GM12878 (cell line): ENCODE measurements around the gene NOXA1. TPM values are rescaled to one million over a fixed set of nuclear protein-coding genes. Genes with fewer than 3 reads are reported as not detected.

Experiments
- ATAC-seq: fragments of 200-7000 bp; cut with Tn5 transposase; 3 replicates; pipeline ENCODE4 v1.9.1; 2020; ENCODE audit warnings: mild to moderate bottlenecking, moderate library complexity
- BruUV-seq: library from RNA; stranded (reverse); fragments of 400-500 nt; replicated peaks from 2 replicates; lab custom pipeline; 2021; lab: Mats Ljungman, UMichigan
- CTCF ChIA-PET: fragments of 300-600 bp; sonication (Branson Sonifier 250); formaldehyde crosslinking; extraction: SDS; loops from one replicate; lab custom pipeline; 2021; ENCODE audit warnings: inconsistent platforms; lab: Yijun Ruan, JAX
- POLR2A ChIA-PET: fragments of 350-600 bp; formaldehyde crosslinking; extraction: SDS; loops from one replicate; lab custom pipeline; 2021; ENCODE audit warnings: inconsistent platforms; lab: Charles Lee
- RAD21 ChIA-PET: fragments of 300-600 bp; sonication (Branson Sonifier 250); formaldehyde crosslinking; loops from one replicate; lab custom pipeline; 2023; ENCODE audit warnings: antibody characterized with exemption; ENCODE audit not compliant: unreplicated experiment; lab: Charles Lee
- SMC1A ChIA-PET: fragments of 300-600 bp; sonication (Branson Sonifier 250); formaldehyde crosslinking; loops from one replicate; lab custom pipeline; 2023; ENCODE audit not compliant: unreplicated experiment, uncharacterized antibody; lab: Charles Lee
- DNase-seq: peaks from one replicate; pipeline ENCODE4 v3.0.0-alpha.2; 2011; ENCODE audit warnings: low read depth, low spot score
- FAIRE-seq: peaks from 3 replicates; lab custom pipeline; 2011; peaks lifted over from hg19 to GRCh38; lab: Jason Lieb, UNC
- H2AFZ ChIP-seq: 2 replicates; pipeline ENCODE4 v1.6.0; 2011; ENCODE audit warnings: low read depth, low read length, control low read depth; ENCODE audit not compliant: control insufficient read depth
- H3K27ac ChIP-seq: 2 replicates; pipeline ENCODE4 v1.5.1; 2011; ENCODE audit warnings: control low read depth; ENCODE audit not compliant: control insufficient read depth, insufficient read depth
- H3K27me3 ChIP-seq, 2 experiments: replicated peaks in 1 of 2; 2 replicates each; pipeline versions ENCODE4 v1.6.0 to v1.6.1; 2011; ENCODE audit warnings: low read length in 1 of 2; ENCODE audit not compliant: control insufficient read depth in 2 of 2, insufficient read depth in 2 of 2
- H3K36me3 ChIP-seq, 2 experiments: 2 replicates each; pipeline ENCODE4 v1.5.1; 2011; ENCODE audit warnings: low read length in 1 of 2; ENCODE audit not compliant: control insufficient read depth in 2 of 2, insufficient read depth in 2 of 2
- H3K4me1 ChIP-seq: 2 replicates; pipeline ENCODE4 v1.6.1; 2011; ENCODE audit warnings: mild to moderate bottlenecking, low read length, moderate library complexity, mixed read lengths; ENCODE audit not compliant: control insufficient read depth, insufficient read depth
- H3K4me2 ChIP-seq: 2 replicates; pipeline ENCODE4 v1.6.0; 2011; ENCODE audit warnings: control low read depth; ENCODE audit not compliant: control insufficient read depth, insufficient read depth
- H3K4me3 ChIP-seq: fragments of 200-600 bp; sonication (generic); 2 replicates; pipeline ENCODE4 v1.5.1; 2016
- H3K79me2 ChIP-seq: 2 replicates; pipeline ENCODE4 v1.6.0; 2011; ENCODE audit warnings: low read length; ENCODE audit not compliant: control insufficient read depth, insufficient read depth
- H3K9ac ChIP-seq: 2 replicates; pipeline ENCODE4 v1.8.0; 2011; ENCODE audit warnings: low read length, control low read depth, mixed read lengths; ENCODE audit not compliant: control insufficient read depth, insufficient read depth
- H3K9me3 ChIP-seq: replicated peaks from 3 replicates; pipeline ENCODE4 v1.5.1; 2011; ENCODE audit warnings: mild to moderate bottlenecking, low read length; ENCODE audit not compliant: control insufficient read depth, insufficient read depth
- H4K20me1 ChIP-seq: 2 replicates; pipeline ENCODE4 v1.6.0; 2011; ENCODE audit not compliant: control insufficient read depth, insufficient read depth
- CREB1 ChIP-seq: IDR thresholded peaks from 2 replicates; pipeline ENCODE4 v1.6.1; 2012; ENCODE audit warnings: low read depth, mild to moderate bottlenecking, inconsistent platforms
- KLF5 ChIP-seq: fragments of 450-650 bp; IDR thresholded peaks from 2 replicates; pipeline ENCODE4 v1.6.1; 2014; ENCODE audit warnings: mild to moderate bottlenecking; ENCODE audit not compliant: partially characterized antibody
- MXI1 ChIP-seq: fragments of 150-350 bp; IDR thresholded peaks from 2 replicates; pipeline ENCODE4 v1.6.1; 2011; ENCODE audit warnings: low read depth, mild to moderate bottlenecking, inconsistent platforms, low read length, improper control_type of control experiment
- SIX5 ChIP-seq: IDR thresholded peaks from 2 replicates; pipeline ENCODE4 v1.6.1; 2011; ENCODE audit warnings: mild to moderate bottlenecking, low read depth, low read length, moderate library complexity; ENCODE audit not compliant: severe bottlenecking
- SMAD5 ChIP-seq: IDR thresholded peaks from 2 replicates; pipeline ENCODE4 v1.6.1; 2016; ENCODE audit warnings: antibody characterized with exemption, low read depth
- SP1 ChIP-seq: IDR thresholded peaks from one replicate; pipeline ENCODE4 v1.6.1; 2011; ENCODE audit warnings: low read depth, low read length
- SPI1 ChIP-seq: IDR thresholded peaks from 2 replicates; pipeline ENCODE4 v1.6.1; 2011; ENCODE audit warnings: low read depth, mild to moderate bottlenecking, low read length, moderate library complexity, borderline replicate concordance; ENCODE audit not compliant: insufficient read depth
- TBL1XR1 ChIP-seq: IDR thresholded peaks from 2 replicates; pipeline ENCODE4 v1.6.1; 2012; ENCODE audit warnings: low read depth, low read length, improper control_type of control experiment
- ZNF384 ChIP-seq: IDR thresholded peaks from 2 replicates; pipeline ENCODE4 v1.6.1; 2012; ENCODE audit warnings: low read depth, mild to moderate bottlenecking, low read length, improper control_type of control experiment, borderline replicate concordance
- WGBS: methylation state at CpG from one replicate; pipeline ENCODE4 v1.1.6; 2016; ENCODE audit warnings: low lambda C conversion rate; ENCODE audit not compliant: insufficient replicate concordance, insufficient coverage; ENCODE audit errors: missing lambda C conversion rate; 5-methylcytosine and 5-hydroxymethylcytosine counted together
- in situ Hi-C: fragments of 300-500 bp; cut with MboI; formaldehyde crosslinking; loops from 9 replicates; pipeline ENCODE4 v1.14.3; 2018; ENCODE audit warnings: mixed read lengths
- intact Hi-C: fragments of 100-400 bp; cut with micrococcal nuclease; formaldehyde crosslinking; loops from one replicate; pipeline ENCODE4 v1.14.2; 2022; ENCODE audit not compliant: unreplicated experiment
- polyA plus RNA-seq, 11 experiments: library from polyadenylated mRNA; depleted of rRNA in 4 of 11; unstranded in 6 of 11; stranded (reverse) in 5 of 11; fragments of >200 nt; fragmentation: Nextera tagmentation in 4 of 11; fragmentation: Illumina TruSeq in 1 of 11; extraction: Ambion mirVana in 4 of 11; extraction: Trizol in 1 of 11; gene quantifications; 1 replicate in 1 of 11; 2 replicates in 10 of 11; pipeline versions ENCODE4 v1.2.1 to v1.2.3, GENCODE V29; 2011 to 2016; ENCODE audit warnings: inconsistent platforms in 2 of 11, missing spikeins in 2 of 11, low read depth in 1 of 11
- total RNA-seq, 4 experiments: library from RNA; depleted of rRNA in 3 of 4; stranded (reverse); fragments of >200 nt in 3 of 4; fragmentation: Illumina TruSeq in 1 of 4; extraction: Trizol in 1 of 4; gene quantifications; 2 replicates each; pipeline versions ENCODE4 v1.2.1 to v1.2.3, GENCODE V29; 2013 to 2021
- TF ChIP-seq, protein P1 (sequence below): IDR thresholded peaks from 2 replicates; pipeline ENCODE4 v1.6.1; 2012; ENCODE audit warnings: low read depth, low read length, improper control_type of control experiment

The NOXA1 gene
- total and polyA plus RNA-seq, 10 of the 15 experiments (the other 5 are each of a cell fraction or from before 2014, with no cell fraction given) = 0.08 to 0.20 TPM; not detected in 8

DNA sequence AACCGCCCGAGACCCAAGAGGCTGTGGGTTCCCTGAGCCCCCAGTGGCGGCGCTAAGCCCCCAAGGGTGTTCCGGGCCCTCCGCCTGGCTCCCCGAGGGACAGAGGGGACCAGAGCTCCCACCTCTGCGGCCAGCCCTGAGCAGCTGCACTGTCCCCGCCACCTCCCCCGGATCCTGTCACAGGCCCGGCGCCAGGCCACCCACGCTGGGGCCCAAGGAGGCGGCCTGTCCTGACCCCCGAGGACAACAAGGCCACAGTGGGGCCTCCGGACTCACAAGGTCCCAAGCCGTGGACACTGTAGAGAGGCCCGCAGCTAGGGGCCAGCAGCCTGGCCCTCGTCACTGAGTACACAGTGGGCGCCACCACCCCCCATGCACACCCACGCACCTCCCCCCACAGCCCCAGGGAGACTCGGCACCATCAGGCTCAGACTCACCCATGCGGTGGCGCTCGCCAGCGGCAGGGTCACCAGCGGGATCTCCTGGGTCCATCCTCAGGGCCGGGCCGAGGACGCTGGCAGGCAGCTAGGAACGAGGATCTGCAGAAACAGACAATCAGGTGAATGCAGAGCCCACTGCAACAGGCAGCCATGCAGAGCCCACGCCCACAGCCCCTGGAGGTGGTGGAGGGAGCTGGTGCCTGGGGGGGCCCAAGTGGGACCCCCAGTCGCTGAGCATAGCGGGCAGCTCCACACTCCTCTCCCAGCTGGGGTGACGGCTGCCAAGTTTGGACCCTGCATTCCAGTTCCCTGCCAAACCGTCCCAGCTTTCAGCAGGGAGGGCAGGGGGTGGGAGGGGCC, 28.1 kb upstream of the NOXA1 start:
- Histone ChIP-seq H3K4me2 (no peak overlapping the region), H3K9ac (no peak overlapping the region), H3K9me3 (peaks cover 8% of the 10 kb centered on the region; the same call in 2 of the 3 replicates), H3K4me1 (no peaks in the 10 kb centered on the region; the same call in 1 of the 2 replicates), H3K36me3 (no peaks in the 10 kb centered on the region; a peak in 1 of 4 replicates), H2AFZ (no peak overlapping the region), H4K20me1 (no peaks in the 10 kb centered on the region), H3K27me3 (no peaks in the 10 kb centered on the region), H3K79me2 (no peaks in the 10 kb centered on the region), H3K27ac (no peak overlapping the region), H3K4me3 (no peak overlapping the region)
- in situ Hi-C loops = no loop called here
- no peak for TF ChIP-seq SP1
- 79% methylated on average over 31 of the region's 36 CpGs for WGBS
- DNase-seq (no peak), ATAC-seq (no peak), FAIRE-seq (no peak)
- no TSS peak for BruUV-seq
- ChIA-PET CTCF (no interaction called here), RAD21 (no interaction called here), SMC1A (no interaction called here), POLR2A (interaction anchor here (0.6 kb wide), 1 partner anchor 16 kb away, joined by 3 read pairs; no protein-coding TSS in a partner anchor)
- intact Hi-C loops = no loop called here

GRCh38 chr9:137395666-137396010, 27.6 kb upstream of the NOXA1 start:
- in situ Hi-C loops = no loop called here
- SMC1A ChIA-PET = no interaction called here
- Histone ChIP-seq H2AFZ (no peak overlapping the region), H3K4me3 (no peak overlapping the region), H3K4me1 (no peaks in the 10 kb centered on the region; the same call in 1 of the 2 replicates), H3K79me2 (no peaks in the 10 kb centered on the region), H3K9ac (no peak overlapping the region), H3K9me3 (peaks cover 8% of the 10 kb centered on the region; the same call in 2 of the 3 replicates), H3K4me2 (no peak overlapping the region)
- no peak for DNase-seq
- no peak for ATAC-seq
- CTCF ChIA-PET = no interaction called here
- RAD21 ChIA-PET = no interaction called here
- WGBS = 88% methylated on average over 11 of the region's 11 CpGs
- BruUV-seq = no TSS peak
- TF ChIP-seq TBL1XR1 = no peak
- TF ChIP-seq, protein P1, sequence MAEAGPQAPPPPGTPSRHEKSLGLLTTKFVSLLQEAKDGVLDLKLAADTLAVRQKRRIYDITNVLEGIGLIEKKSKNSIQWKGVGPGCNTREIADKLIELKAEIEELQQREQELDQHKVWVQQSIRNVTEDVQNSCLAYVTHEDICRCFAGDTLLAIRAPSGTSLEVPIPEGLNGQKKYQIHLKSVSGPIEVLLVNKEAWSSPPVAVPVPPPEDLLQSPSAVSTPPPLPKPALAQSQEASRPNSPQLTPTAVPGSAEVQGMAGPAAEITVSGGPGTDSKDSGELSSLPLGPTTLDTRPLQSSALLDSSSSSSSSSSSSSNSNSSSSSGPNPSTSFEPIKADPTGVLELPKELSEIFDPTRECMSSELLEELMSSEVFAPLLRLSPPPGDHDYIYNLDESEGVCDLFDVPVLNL = no peak
- TF ChIP-seq SIX5 = no peak
- no peak for TF ChIP-seq MXI1
- no peak for TF ChIP-seq SPI1
- TF ChIP-seq CREB1 = no peak
- TF ChIP-seq ZNF384 = no peak
- TF ChIP-seq KLF5 = no peak
- TF ChIP-seq SMAD5 = no peak
- TF ChIP-seq, all 136 proteins: peak for 0
- intact Hi-C loops = no loop called here
- H3K36me3 ChIP-seq = no peaks in the 10 kb centered on the region; a peak in 1 of 4 replicates
- no peak for FAIRE-seq
- no peaks in the 10 kb centered on the region for H4K20me1 ChIP-seq
- no peaks in the 10 kb centered on the region for H3K27me3 ChIP-seq
- POLR2A ChIA-PET = interaction anchor here (0.6 kb wide), 1 partner anchor 16 kb away, joined by 3 read pairs; no protein-coding TSS in a partner anchor
- H3K27ac ChIP-seq = no peak overlapping the region
